ENCODE measurements around the gene HNF4A.
"Not testable (repeated sequence)": the region's sequence is repeated elsewhere in the genome, so short reads cannot be mapped to it uniquely, and the experiment has no call there.

Gene HNF4A

DNA sequence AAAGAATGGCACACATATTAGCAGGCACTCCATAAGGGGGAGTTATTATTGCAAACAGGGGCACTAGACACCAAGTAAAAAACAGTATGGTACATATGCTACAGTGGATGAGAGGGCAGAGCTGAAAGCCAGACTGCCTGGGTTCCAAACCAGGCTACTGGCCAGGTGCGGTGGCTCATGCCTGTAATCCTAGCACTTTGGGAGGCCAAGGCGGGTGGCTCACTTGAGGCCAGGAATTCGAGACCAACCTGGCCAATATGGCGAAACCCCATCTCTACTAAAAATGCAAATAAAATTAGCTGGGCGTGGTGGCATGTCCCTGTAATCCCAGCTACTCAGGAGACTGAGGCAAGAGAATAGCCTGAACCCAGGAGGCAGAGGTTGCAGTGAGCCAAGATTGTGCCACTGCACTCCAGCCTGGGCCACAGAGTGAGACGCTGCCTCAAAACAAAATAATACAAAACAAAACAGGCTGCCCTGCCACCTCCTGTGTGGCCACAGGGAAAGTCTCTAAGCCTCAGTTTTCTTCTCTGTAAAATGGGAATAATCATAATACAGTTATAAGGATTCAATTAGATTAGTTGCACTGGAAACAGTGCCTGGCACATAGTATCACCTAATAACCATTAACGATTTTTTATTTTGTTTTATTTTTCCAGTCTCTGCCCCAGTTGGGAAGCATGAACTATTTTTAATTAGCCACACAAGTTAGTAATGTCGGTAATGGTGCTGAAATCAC, 112.7 kb downstream of the HNF4A start:
- DNase-seq (ENCODE audit: low read depth in 2 of 2): no peak

DNA sequence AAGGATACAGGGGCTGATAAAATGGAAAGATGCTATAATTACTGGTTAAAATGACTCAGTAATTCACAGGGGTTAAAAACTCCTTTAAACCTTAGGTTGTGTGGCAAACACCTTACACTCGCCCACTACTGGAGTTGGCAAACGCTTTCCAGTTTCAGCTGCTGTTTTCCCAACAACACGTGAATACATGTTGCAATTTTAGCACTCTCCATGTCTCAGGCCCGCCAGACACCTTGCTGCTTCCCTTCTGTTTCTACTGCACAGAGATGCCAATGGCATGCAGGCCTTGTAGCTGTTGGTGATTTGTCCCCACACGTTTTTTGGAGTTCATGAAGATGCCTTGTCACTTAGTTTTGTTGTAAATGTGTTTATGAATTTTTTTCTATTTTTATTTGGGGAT, 114.8 kb downstream of the HNF4A start:
- DNase-seq (ENCODE audit: low read depth in 2 of 2): no peak

DNA sequence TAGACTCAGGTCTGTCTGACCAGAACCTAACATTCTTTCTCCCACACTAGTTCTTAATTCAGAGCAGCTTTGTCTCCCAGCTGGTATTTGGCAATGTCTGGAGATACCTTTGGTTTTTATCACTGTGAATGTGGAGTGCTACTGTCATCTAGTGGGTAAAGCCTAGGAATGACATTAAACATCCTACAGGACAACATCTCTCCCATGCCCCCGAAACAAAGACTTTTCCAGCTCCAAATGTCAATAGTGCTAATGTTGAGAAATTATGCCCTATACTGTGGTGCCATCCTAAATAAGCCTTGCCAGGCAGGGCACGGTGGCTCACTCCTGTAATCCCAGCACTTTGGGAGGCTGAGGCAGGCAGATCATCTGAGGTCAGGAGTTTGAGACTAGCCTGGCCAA, 116.0 kb downstream of the HNF4A start:
- no peak for DNase-seq (ENCODE audit: low read depth in 2 of 2)

DNA sequence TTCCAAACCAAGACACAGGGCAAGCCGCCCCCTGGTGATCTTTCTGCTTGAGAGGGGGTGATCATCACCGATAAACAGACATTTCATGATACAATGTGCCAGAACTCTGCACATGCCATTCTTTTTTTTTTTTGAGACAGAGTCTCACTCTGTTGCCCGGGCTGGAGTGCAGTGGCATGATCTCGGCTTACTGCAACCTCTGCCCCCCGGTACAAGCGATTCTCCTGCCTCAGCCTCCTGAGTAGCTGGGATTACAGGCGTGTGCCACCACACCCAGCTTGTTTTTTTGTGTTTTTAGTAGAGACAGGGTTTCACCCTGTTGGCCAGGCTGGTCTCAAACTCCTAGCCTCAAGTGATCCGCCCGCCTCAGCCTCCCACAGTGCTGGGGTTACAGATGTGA, 116.8 kb downstream of the HNF4A start:
- not testable (repeated sequence) for DNase-seq (ENCODE audit: low read depth in 2 of 2)

DNA sequence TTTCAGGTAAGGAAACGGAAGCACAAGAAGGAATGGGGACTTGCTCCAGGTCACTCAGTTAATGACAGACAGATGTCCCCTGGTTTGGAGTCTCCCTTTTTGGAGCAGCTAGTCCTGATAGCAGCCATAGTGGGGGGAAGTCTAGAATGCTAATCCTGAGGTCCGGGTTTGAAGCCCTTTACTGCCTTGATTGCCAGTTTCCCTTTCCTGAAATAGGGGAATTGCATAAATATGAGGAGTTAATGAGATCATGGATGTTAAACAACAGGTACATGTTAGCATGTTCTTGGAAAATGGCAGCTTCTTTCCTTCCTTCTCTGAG, 119.8 kb downstream of the HNF4A start:
- no peak for DNase-seq (ENCODE audit: low read depth in 2 of 2)

DNA sequence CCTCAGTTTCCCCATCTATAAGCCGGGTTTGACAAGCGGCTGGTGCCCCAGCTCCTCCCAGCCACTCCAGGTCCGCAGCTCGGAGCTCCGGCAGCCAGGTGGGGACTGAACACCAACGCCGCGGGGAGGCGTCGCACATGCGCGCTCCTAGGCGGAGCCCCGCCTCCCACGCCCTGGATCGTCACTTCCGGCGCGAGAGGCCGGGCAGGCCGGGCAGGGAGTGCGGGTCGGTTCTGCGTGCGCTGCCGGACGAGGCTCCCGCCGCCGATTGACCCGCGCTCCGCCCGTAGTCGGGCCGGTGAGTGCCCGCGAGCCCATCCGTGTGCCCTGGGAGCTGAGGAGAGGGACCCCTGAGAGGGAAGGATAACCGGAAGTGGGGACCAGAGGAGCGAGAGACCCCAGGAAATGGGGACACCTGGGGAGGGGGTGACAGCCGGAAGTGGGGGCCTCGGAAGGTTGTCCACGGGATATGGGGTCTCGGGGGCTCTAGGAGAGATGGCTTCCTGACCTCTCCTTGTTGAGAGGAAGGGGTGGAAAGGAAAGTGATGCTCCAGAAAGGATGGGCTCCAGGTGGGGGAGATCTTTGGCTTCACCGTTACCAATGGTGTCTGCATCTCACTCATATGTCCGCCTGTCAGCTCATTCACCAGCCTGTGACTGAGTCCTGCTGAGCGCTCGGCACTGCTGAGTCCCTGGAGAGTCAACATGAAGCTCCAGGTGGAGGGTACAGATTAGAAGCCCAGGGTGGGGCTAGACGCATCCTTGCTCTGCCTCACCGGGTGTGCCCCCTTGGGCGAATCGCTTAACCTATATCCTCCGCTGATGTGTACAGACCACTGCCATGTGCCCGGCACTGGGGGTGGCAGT, 120.4 kb downstream of the HNF4A start, which contains the start of gene TTPAL:
Gene TTPAL (plus strand): TSS at position 181 of the 867 bp plus-strand sequence. CDS start 4,126 bp downstream, outside the sequence.
- DNase-seq (ENCODE audit: low read depth in 2 of 2): peak; percentile 75 to 77

DNA sequence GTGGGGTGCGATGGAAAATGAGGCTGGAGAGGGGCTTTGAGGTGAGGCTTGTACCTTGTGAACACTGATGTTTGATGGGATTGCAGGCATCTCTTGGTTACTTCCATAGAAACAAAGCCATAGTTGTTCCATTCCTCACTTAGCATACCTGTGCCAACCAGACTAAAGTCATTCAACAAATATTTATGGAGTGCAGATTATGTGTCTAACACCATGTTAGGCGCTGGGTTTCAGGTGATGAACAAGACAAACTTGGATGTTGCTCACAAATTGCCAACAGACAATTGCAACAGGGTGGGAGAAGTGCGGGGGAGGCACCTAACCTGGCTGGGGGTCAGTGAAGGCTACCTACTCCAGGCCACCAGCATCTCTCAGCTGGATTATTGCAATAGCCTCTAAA, 121.7 kb downstream of the HNF4A start:
- no peak for DNase-seq (ENCODE audit: low read depth in 2 of 2)

DNA sequence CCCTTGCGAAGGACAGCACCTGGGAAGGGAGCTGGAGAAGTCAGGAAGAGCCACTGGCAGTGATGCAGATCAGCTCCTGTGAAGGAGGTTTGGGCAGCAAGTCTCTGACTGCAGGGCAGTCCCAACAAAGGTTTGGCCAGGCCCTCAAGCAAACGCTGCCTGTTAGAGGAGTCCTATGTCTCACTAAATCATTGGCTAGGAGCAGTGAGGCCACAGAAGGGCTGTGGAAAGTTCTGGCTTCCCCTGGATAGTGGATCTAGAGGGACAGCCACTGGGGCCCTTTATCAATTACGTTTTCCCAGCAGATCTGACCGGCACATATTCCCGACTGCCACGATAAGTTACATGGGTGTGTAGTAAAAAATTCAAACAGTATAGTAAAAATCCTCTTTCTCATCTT, 122.7 kb downstream of the HNF4A start:
- no peak for DNase-seq (ENCODE audit: low read depth in 2 of 2)

DNA sequence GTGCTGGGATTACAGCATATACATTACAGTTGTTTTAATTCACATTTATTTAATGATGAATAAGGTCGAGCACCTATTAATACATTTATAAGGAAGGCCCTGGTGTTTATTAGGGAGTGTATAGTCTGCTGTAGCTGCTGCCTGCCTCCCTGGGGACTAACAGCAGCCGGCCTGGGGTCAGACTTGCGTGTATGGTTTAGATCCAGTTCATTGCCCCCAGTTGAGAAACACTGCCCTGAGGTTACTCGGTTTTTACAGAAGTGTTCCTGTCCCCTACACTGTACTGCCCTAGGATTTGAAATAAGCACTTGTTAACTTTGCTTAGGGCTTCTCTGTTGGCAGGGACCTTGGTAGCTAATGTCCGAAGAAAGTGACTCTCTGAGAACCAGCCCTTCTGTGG, 124.1 kb downstream of the HNF4A start:
- no peak for DNase-seq (ENCODE audit: low read depth in 2 of 2)

DNA sequence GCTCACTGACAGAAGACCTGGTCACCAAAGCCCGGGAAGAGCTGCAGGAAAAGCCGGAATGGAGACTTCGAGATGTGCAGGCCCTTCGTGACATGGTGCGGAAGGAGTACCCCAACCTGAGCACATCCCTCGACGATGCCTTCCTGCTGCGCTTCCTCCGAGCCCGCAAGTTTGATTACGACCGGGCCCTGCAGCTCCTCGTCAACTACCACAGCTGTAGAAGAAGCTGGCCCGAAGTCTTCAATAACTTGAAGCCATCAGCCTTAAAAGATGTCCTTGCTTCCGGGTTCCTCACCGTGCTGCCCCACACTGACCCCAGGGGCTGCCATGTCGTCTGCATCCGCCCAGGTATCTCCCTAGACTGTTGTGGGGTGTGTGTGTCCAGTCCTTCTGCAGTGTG, 124.6 kb downstream of the HNF4A start:
- DNase-seq (ENCODE audit: low read depth in 2 of 2): no peak

DNA sequence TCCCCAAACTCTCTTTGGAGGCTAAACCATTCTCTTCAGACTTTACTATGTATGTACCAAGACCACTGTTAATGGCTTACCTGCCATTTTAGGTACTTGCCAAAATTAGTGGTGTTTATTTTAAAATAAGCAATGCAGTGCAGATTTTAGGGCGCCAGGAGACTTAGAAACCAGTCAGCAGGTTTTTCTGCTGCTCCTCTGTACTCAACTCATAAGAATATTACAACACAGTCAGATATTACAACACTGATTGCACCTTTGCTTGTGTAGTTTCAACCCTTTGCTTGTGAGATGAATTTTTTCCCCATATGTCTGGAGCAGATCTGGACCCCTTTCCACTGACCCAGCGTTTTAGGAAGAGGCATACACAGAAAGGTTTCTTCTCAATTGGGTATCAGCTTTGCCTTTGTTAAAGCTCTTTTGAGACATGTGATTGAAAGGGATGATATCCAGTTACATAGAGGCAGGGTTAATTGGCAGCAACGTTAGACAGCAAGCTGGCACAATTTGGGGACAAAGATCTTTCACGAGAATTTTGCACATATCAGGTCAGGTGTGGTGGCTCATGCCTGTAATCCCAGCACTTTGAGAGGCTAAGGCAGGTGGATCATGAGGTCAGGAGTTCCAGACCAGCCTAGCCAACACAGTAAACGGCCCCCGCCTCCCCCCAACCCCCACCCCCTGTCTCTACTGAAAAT, 126.4 kb downstream of the HNF4A start:
- DNase-seq (ENCODE audit: low read depth in 2 of 2): no peak

DNA sequence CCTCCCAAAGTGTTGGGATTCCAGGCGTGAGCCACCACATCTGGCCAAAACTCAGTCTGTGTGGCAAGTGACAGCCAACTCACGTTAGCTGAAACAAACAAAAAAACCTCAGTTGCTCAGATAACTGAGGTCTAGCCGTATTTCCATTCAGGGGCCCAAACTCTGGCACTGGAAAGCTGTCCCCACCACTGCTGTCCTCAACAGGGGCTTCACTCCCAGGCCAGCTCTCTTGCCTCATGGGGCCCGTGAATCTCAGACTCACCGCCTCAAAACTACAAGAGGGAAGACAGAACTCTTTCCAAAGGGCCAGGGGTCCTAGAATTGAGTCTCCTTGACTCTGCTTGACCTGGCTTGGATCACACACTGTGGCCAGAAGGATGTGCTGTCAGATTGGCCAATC, 127.6 kb downstream of the HNF4A start:
- no peak for DNase-seq (ENCODE audit: low read depth in 2 of 2)

Data from stimulated activated CD8-positive, alpha-beta memory T cell treated with anti-CD3 and anti-CD28 coated beads, Interleukin-7, amount 100 ng/mL, for 1 hour (primary cell).